A673 (cell line): ENCODE results near the gene CDPF1. TPM values are rescaled to one million over a fixed set of nuclear protein-coding genes. Genes with fewer than 3 reads are reported as not detected.

Experiments
- BruUV-seq: library from RNA; stranded (reverse); fragments of 400-500 nt; replicated peaks from 2 replicates; lab custom pipeline; 2021; lab: Mats Ljungman, UMichigan
- CTCF ChIA-PET: fragments of 300-600 bp; sonication (Branson Sonifier 250); formaldehyde crosslinking; loops from one replicate; lab custom pipeline; 2022; ENCODE audit warnings: antibody characterized with exemption; lab: Charles Lee
- POLR2A ChIA-PET: fragments of 300-600 bp; sonication (Branson Sonifier 250); formaldehyde crosslinking; loops from one replicate; lab custom pipeline; 2022; ENCODE audit warnings: antibody characterized with exemption; ENCODE audit not compliant: low non-redundant PET; lab: Charles Lee
- DNase-seq: peaks from one replicate; pipeline ENCODE4 v3.0.0-alpha.2; 2015; ENCODE audit warnings: low spot score
- H3K27ac ChIP-seq: fragments of 200-600 bp; sonication (generic); 2 replicates; pipeline ENCODE4 v1.5.1; 2016; ENCODE audit warnings: mixed run types, low read depth, mild to moderate bottlenecking, mixed read lengths, antibody characterized with exemption, low read length; ENCODE audit not compliant: poor library complexity, severe bottlenecking
- H3K27me3 ChIP-seq: fragments of 200-600 bp; sonication (generic); replicated peaks from 2 replicates; pipeline ENCODE4 v1.6.1; 2017; ENCODE audit warnings: mixed run types, low read depth, mild to moderate bottlenecking, mixed read lengths, antibody characterized with exemption, low read length; ENCODE audit not compliant: insufficient read depth, poor library complexity
- H3K36me3 ChIP-seq: fragments of 200-600 bp; sonication (generic); 2 replicates; pipeline ENCODE4 v1.6.1; 2016; ENCODE audit warnings: mixed run types, mild to moderate bottlenecking, mixed read lengths, antibody characterized with exemption, low read length; ENCODE audit not compliant: insufficient read depth, poor library complexity, severe bottlenecking
- H3K4me1 ChIP-seq: fragments of 200-600 bp; sonication (generic); 2 replicates; pipeline ENCODE4 v1.6.1; 2017; ENCODE audit warnings: mixed run types, mild to moderate bottlenecking, mixed read lengths, antibody characterized with exemption, low read length; ENCODE audit not compliant: insufficient read depth, poor library complexity, severe bottlenecking
- H3K4me3 ChIP-seq: fragments of 200-600 bp; sonication (generic); 2 replicates; pipeline ENCODE4 v1.5.1; 2016; ENCODE audit warnings: low read depth, mixed run types, mild to moderate bottlenecking, mixed read lengths, low read length; ENCODE audit not compliant: poor library complexity, severe bottlenecking
- H3K9me3 ChIP-seq: fragments of 200-600 bp; sonication (generic); 2 replicates; pipeline ENCODE4 v1.6.1; 2016; ENCODE audit warnings: mixed run types, low read depth, mild to moderate bottlenecking, mixed read lengths, antibody characterized with exemption, low read length; ENCODE audit not compliant: poor library complexity, severe bottlenecking
- EZH2 ChIP-seq: fragments of 200-600 bp; sonication (generic); IDR thresholded peaks from 2 replicates; pipeline ENCODE4 v1.6.1; 2017; ENCODE audit warnings: borderline replicate concordance, low read depth, mild to moderate bottlenecking, mixed read lengths, antibody characterized with exemption, low read length; ENCODE audit not compliant: poor library complexity, severe bottlenecking
- intact Hi-C: fragments of 100-400 bp; cut with micrococcal nuclease; formaldehyde crosslinking; loops from one replicate; pipeline ENCODE4 v1.10.0; 2022; ENCODE audit not compliant: unreplicated experiment
- total RNA-seq: library from RNA; stranded (reverse); gene quantifications from 2 replicates; pipeline ENCODE4 v1.2.3, GENCODE V29; 2021
- TF ChIP-seq, protein P1 (sequence below): fragments of 300-800, 200-600 bp; sonication (generic); conservative IDR thresholded peaks from 2 replicates; pipeline ENCODE4 v1.5.1; 2017; ENCODE audit warnings: low read depth, mild to moderate bottlenecking, antibody characterized with exemption, low read length, moderate library complexity, mixed read lengths

Gene CDPF1
- total RNA-seq, 1 experiment from 2014 or later = 7.0 TPM

DNA sequence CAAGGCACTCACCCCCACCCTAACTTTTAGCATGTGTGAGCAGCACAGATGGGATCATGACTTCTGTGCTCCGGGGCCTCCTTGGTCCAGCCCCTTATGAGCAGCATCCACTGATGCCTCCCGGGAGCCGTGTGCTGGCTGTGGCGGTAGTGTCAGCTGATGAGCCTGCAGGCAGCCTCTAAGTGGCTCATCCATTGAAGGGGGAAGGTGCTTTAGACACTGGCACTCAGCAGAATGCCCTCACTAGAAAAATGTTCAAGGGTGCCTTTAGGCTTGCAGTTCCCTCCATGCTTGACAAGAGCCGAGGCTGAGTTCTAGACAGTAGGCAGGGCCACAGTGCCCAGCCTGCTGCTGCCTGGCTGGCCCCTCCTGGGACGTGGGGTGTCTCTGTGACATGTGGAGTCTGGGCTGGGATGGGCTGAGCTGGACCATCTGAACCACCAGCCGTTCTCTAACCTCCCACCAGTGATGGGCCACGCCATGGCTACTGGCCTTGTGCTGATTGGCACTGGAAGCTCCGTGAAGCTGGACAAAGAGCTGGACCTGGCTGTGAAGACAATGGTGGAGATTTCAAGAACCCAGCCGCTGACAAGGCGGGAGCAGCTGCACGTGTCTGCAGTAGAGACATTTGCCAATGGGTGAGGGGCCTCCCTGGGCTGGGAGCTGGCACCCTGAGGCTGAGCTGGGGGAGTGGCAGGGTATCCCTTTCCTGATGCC, 23.5 kb upstream of the CDPF1 start:
- H3K27ac ChIP-seq = no peak overlapping the region
- no peaks in the 10 kb centered on the region for H3K27me3 ChIP-seq
- no peaks in the 10 kb centered on the region for H3K9me3 ChIP-seq
- no peak for DNase-seq
- CTCF ChIA-PET = no interaction called here
- H3K36me3 ChIP-seq = peaks cover 9% of the 10 kb centered on the region
- H3K4me1 ChIP-seq = no peaks in the 10 kb centered on the region
- POLR2A ChIA-PET = no interaction called here
- no peak overlapping the region for H3K4me3 ChIP-seq
- intact Hi-C loops = no loop called here
- TF ChIP-seq, protein P1, sequence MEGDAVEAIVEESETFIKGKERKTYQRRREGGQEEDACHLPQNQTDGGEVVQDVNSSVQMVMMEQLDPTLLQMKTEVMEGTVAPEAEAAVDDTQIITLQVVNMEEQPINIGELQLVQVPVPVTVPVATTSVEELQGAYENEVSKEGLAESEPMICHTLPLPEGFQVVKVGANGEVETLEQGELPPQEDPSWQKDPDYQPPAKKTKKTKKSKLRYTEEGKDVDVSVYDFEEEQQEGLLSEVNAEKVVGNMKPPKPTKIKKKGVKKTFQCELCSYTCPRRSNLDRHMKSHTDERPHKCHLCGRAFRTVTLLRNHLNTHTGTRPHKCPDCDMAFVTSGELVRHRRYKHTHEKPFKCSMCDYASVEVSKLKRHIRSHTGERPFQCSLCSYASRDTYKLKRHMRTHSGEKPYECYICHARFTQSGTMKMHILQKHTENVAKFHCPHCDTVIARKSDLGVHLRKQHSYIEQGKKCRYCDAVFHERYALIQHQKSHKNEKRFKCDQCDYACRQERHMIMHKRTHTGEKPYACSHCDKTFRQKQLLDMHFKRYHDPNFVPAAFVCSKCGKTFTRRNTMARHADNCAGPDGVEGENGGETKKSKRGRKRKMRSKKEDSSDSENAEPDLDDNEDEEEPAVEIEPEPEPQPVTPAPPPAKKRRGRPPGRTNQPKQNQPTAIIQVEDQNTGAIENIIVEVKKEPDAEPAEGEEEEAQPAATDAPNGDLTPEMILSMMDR = no peak
- TF ChIP-seq EZH2 = no peak
- no TSS peak for BruUV-seq

DNA sequence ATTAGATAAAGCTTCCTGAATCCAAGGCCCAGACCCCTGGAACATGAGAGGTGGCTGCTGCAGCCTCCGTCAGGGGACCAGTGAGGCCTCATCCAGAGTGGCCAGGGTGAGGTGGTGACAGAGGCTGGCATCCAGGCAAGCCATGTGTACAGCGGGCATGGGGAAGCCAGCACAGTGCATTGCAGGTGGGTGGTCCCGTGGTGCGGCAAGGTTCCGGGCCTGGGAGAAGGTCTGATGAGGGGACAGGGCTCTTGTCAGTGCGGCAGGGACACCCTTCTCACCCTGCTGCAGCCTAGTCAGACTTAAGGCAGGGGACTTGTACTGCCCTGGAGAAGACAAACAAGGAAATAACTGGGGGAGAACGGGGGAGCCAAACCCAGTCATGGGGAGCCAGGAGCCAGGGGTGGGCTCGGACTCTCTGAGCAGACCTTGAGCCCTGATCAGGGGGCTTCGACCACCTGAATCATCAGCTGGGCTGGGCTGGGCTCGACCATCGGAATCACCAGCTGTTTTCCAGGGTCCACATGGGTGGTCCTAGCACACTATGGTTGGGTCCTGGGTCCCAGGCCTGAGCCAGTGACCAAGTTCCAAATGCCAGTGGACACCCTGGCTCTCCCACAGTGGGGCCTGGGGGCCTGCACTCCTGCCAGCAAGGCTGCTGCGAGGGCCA, 22.8 kb upstream of the CDPF1 start:
- peaks cover 9% of the 10 kb centered on the region for H3K36me3 ChIP-seq
- BruUV-seq = no TSS peak
- H3K4me1 ChIP-seq = peaks cover 4% of the 10 kb centered on the region
- no peak for DNase-seq
- no peaks in the 10 kb centered on the region for H3K27me3 ChIP-seq
- ChIA-PET POLR2A (no interaction called here), CTCF (no interaction called here)
- intact Hi-C loops = no loop called here
- no peak overlapping the region for H3K27ac ChIP-seq
- TF ChIP-seq, protein P1 = no peak
- TF ChIP-seq EZH2 = no peak
- H3K4me3 ChIP-seq = no peak overlapping the region
- no peaks in the 10 kb centered on the region for H3K9me3 ChIP-seq

DNA sequence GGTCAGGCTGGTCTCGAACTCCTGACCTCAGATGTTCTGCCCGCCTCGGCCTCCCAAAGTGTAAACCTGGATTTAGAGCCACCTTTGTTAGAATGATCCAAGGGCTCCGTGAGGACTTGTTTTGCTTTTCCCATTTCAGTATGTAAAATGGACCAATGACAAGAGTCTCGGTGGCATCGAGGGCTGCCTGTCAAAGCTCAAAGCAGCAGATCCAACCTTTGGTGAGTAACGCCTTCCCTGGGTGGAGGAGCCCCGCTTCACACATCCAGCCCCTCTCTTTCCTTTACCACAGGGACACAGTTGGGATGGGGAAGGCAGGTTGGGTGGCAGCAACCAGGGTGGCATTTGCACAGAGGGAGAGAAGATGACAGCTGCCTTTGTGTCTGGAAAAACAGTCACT, 22.1 kb upstream of the CDPF1 start:
- POLR2A ChIA-PET = no interaction called here
- Histone ChIP-seq H3K27ac (no peak overlapping the region), H3K27me3 (no peaks in the 10 kb centered on the region), H3K36me3 (peaks cover 9% of the 10 kb centered on the region), H3K4me1 (peaks cover 5% of the 10 kb centered on the region), H3K9me3 (no peaks in the 10 kb centered on the region), H3K4me3 (no peak overlapping the region)
- no TSS peak for BruUV-seq
- DNase-seq = no peak
- intact Hi-C loops = no loop called here
- CTCF ChIA-PET = no interaction called here
- no peak for TF ChIP-seq EZH2
- TF ChIP-seq, protein P1 = no peak
